NB4 (cell line): ENCODE results near the gene UBA1.
"Not testable (repeated sequence)": the region's sequence is repeated elsewhere in the genome, so short reads cannot be mapped to it uniquely, and the experiment has no call there.

Experiments used
- DNase-seq: peaks from one replicate; pipeline ENCODE4 v3.0.0; 2010; ENCODE audit warnings: low read depth
- H3K4me3 ChIP-seq: one replicate; pipeline ENCODE4 v1.5.1; 2011; ENCODE audit warnings: mild to moderate bottlenecking, low read depth, low read length, moderate library complexity
- MYC ChIP-seq: IDR thresholded peaks from 2 replicates; pipeline ENCODE4 v1.6.1; 2011; ENCODE audit warnings: low read depth, low read length
- POLR2A ChIP-seq: IDR thresholded peaks from 2 replicates; pipeline ENCODE4 v1.6.1; 2011; ENCODE audit warnings: mild to moderate bottlenecking; ENCODE audit not compliant: insufficient read length; ENCODE audit errors: extremely low read depth
- TF ChIP-seq, protein P1 (sequence below): IDR thresholded peaks from 2 replicates; pipeline ENCODE4 v1.6.1; 2011; ENCODE audit warnings: low read depth, low read length
- TF ChIP-seq, protein P2 (sequence below): IDR thresholded peaks from one replicate; pipeline ENCODE4 v1.5.1; 2012; ENCODE audit warnings: low read depth, low read length

Gene UBA1

DNA sequence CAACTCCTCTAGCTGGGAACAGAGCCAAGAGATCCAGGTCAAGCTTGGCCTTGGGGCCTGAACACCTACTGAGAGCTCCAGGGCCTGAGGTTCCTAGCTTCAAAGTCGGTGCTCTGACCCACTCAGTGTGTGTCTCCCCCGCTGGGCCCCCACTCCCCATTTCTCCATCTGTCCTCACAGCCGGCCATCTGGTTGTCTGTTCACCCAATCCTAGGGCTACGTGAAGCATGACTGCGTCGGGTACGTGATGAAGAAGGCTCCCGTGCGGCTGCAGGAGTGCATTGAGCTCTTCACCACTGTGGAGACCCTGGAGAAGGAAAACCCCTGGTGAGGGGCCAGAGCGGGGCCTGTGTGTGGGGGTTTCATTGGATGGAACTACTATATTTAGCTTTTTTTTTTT, 51.5 kb downstream of the UBA1 start:
- no peak overlapping the region for H3K4me3 ChIP-seq
- DNase-seq: no peak
- TF ChIP-seq, protein P1, sequence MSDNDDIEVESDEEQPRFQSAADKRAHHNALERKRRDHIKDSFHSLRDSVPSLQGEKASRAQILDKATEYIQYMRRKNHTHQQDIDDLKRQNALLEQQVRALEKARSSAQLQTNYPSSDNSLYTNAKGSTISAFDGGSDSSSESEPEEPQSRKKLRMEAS: no peak
- TF ChIP-seq, protein P2, sequence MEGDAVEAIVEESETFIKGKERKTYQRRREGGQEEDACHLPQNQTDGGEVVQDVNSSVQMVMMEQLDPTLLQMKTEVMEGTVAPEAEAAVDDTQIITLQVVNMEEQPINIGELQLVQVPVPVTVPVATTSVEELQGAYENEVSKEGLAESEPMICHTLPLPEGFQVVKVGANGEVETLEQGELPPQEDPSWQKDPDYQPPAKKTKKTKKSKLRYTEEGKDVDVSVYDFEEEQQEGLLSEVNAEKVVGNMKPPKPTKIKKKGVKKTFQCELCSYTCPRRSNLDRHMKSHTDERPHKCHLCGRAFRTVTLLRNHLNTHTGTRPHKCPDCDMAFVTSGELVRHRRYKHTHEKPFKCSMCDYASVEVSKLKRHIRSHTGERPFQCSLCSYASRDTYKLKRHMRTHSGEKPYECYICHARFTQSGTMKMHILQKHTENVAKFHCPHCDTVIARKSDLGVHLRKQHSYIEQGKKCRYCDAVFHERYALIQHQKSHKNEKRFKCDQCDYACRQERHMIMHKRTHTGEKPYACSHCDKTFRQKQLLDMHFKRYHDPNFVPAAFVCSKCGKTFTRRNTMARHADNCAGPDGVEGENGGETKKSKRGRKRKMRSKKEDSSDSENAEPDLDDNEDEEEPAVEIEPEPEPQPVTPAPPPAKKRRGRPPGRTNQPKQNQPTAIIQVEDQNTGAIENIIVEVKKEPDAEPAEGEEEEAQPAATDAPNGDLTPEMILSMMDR: no peak

DNA sequence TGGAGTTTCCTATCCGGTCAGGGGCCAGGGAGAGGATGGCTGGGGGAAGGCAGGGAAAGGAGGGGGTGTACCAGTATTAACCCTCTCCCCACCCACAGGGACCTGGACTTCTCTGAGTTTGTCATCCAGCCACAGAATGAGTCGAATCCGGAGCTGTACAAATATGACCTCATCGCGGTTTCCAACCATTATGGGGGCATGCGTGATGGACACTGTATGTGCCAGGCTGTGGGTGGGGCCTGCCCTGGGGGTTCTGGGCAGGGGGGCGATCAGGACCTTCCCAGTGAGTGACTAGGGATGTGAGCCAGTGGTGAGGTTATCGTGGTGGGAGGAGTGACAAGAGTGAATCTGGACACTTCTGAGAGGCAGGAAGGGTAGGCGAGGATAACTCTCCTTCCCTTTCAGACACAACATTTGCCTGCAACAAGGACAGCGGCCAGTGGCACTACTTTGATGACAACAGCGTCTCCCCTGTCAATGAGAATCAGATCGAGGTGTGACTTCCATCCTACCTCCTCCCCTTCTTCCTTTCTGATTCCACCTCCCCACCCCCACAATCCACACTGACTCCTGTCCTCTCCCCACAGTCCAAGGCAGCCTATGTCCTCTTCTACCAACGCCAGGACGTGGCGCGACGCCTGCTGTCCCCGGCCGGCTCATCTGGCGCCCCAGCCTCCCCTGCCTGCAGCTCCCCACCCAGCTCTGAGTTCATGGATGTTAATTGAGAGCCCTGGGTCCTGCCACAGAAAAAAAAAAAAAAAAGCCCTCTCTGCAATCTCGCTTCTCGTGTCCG, 53.8 kb downstream of the UBA1 start:
- H3K4me3 ChIP-seq: no peak overlapping the region
- no peak for DNase-seq
- no peak for TF ChIP-seq MYC
- TF ChIP-seq, protein P1: no peak
- TF ChIP-seq, protein P2: no peak
- no peak for TF ChIP-seq POLR2A

DNA sequence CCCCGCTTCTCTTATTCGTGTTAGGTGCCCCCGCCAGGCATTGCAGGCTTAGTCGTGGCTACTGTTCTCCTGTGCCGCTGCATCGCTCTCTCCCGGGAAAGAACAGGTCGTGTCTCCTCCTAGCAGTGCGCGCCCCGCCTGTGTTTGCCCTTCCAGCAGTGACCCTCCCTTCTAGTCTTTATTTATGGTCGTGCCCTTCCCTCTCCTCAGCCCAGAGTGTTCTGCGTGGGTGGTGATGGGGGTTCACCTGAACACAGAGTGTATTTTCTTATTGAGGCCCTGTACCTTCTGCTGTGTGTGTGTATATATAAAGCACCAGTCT, 54.3 kb downstream of the UBA1 start:
- TF ChIP-seq MYC: no peak
- TF ChIP-seq, protein P1: no peak
- TF ChIP-seq, protein P2: no peak
- no peak for TF ChIP-seq POLR2A
- no peak for DNase-seq
- no peak overlapping the region for H3K4me3 ChIP-seq

DNA sequence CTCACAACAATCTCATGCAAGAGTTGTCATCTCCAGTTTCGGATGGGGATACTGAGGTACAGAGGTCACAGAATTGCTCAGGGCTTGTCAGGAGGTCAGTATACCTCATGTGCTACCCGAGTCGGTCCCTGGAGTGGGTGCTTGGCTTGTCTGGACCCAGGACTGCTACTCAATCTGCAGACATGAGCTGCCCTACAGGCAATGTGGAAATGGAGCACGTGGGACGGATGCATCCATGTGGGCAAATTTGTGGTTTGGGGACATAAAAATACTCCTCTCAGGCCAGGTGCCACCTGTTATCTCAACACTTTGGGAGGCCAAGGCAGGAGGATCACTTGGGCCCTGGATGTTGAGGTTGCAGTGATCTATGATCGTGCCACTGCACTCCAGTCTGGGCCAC, 54.9 kb downstream of the UBA1 start:
- TF ChIP-seq MYC: no peak
- TF ChIP-seq POLR2A: no peak
- TF ChIP-seq, protein P2: no peak
- TF ChIP-seq, protein P1: no peak
- DNase-seq: no peak
- no peak overlapping the region for H3K4me3 ChIP-seq

DNA sequence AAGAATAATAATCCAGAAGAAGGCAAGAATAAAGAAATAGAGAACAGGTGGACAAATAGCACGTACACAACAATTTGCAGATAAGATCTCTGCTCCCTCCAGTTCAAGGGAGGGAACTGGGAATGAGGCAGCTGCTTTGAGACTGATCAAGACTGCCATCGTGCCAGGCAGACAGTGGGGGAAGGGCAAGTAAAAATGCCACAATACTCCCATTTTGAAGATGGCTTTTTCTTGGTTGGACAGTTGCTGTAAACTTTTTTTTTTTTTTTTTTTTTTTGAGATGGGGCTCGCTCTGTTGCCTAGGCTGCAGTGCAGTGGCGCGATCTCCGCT, 56.4 kb downstream of the UBA1 start:
- H3K4me3 ChIP-seq: no peak overlapping the region
- TF ChIP-seq, protein P1: no peak
- no peak for TF ChIP-seq POLR2A
- TF ChIP-seq MYC: no peak
- TF ChIP-seq, protein P2: no peak
- no peak for DNase-seq

DNA sequence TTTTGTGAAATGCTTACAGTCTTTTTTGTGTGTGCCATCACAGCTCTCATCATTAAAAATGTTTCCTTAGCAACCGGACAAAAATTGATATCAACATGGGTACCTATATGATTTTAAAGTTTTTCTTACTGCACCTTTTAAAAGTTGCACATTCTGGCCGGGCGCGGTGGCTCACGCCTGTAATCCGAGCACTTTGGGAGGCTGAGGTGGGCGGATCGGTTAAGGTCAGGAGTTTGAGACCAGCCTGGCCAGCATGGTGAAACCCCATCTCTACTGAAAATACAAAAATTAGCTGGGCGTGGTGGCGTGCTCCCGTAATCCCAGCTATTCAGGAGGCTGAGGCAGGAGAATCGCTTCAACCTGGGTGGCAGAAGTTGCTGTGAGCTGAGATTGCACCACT, 64.0 kb downstream of the UBA1 start:
- not testable (repeated sequence) for DNase-seq, H3K4me3 ChIP-seq
